HG03432 (cell line): ENCODE data around the gene ACSM2A.
"Not testable (repeated sequence)": the region's sequence is repeated elsewhere in the genome, so short reads cannot be mapped to it uniquely, and the experiment has no call there.

Source experiments
- ATAC-seq: cut with Tn5 transposase; IDR thresholded peaks from one replicate; pipeline ENCODE4 v1.9.1; 2021; ENCODE audit warnings: mild to moderate bottlenecking, moderate library complexity; ENCODE audit not compliant: unreplicated experiment

Gene ACSM2A, protein sequence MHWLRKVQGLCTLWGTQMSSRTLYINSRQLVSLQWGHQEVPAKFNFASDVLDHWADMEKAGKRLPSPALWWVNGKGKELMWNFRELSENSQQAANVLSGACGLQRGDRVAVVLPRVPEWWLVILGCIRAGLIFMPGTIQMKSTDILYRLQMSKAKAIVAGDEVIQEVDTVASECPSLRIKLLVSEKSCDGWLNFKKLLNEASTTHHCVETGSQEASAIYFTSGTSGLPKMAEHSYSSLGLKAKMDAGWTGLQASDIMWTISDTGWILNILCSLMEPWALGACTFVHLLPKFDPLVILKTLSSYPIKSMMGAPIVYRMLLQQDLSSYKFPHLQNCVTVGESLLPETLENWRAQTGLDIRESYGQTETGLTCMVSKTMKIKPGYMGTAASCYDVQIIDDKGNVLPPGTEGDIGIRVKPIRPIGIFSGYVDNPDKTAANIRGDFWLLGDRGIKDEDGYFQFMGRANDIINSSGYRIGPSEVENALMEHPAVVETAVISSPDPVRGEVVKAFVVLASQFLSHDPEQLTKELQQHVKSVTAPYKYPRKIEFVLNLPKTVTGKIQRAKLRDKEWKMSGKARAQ

DNA sequence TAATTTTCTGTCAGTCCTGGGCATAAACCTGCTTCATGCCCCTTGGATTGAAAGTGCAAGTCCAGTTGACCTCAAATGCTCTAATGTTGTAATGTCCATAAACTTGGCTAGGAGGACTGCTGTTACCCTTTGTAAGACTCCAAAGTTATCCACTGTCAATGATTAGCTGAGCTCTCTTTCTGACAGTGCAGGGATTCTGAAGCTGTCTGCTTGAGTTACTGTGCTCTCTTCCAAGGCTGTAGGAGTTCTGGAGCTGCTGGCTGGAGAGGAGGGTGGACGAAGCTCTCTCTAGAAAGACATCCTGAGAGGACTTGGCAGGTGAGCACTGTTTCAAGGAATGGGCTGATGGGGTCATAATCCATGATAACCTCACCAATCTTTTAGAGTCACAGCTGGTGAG is at the start of gene ACSM2A:
Gene ACSM2A (plus strand): TSS at position 158 of the 400 bp plus-strand sequence. CDS start 8,594 bp downstream, outside the sequence.
- ATAC-seq, result not testable (repeated sequence)

GRCh38 chr16:20402651-20403050 is 48.7 kb upstream of the ACSM2A start:
- ATAC-seq, result no peak

DNA sequence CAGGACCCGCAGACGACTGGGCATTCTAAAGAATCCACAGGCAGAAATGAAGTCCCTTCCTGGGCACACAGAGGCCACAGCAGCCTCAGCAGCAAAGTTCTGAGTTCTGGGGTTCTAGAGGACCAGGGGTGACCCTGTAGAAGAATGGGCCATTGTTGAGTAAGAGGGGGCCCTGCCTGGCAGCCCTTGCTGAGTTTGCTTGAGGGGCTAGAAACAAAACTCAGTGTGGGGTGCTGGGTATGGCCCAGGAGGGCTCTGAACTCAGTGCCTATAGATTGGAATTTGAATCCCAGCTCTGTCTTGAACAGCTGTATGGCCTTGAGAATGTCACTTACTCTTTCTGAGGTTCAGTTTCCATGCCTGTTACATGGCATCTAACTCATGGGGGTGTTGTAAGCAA is 46.7 kb upstream of the ACSM2A start, which contains the start of gene PDILT:
Gene PDILT (minus strand): TSS at position 101 of the 400 bp plus-strand sequence. CDS start 5,437 bp downstream, outside the sequence.
- ATAC-seq, result no peak

GRCh38 chr16:20409398-20410120 is 41.8 kb upstream of the ACSM2A start, which contains the start of gene ACSM5:
Gene ACSM5, plus strand, starts transcription at chr16:20409534. Its CDS starts 1,951 bp downstream, at chr16:20411485.
- peak; percentile 32 for ATAC-seq

GRCh38 chr16:20410121-20410723 is 41.1 kb upstream of the ACSM2A start:
- ATAC-seq, result peak; percentile 86

DNA sequence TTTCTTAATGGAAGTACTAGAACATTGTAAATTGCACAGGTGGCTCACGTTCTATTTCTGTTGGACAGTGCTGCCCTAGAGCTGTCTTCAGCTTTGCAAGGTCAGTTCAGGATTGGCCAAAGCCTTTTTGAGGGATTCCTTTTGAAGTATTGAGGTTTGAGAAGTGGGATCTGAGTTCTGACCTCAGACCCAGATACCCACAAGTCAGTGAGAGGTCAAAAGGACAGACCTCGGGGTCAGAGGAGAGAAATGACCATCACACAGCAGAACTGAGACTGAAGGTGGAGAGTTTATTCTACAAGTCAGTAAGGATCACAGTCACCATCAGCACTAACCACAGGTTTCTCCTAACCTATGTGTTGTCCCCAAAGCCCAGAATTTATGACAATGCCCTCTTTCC is 40.3 kb upstream of the ACSM2A start:
- no peak for ATAC-seq

DNA sequence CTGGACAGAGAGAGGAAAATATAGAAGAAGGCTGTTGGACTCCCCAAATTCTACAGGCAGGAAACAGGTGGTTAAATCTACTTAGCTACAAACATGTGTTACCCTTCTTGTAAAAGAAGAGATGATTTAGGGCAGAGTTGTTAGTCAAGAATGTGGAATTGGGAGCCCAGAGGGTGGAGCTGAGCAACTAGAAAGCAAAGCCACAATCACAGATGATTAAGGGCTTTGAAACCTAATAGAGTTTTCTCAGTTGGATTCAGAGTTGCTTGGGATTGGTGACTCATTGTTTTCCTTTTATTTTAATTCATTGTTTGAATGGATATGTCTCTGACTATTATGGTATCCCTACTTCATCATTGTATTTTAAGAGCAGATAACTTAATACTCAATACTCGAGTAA is 35.8 kb upstream of the ACSM2A start:
- ATAC-seq, result no peak

GRCh38 chr16:20419093-20419492 is 32.2 kb upstream of the ACSM2A start:
- ATAC-seq, result not testable (repeated sequence)

GRCh38 chr16:20421748-20422147 is 29.6 kb upstream of the ACSM2A start:
- ATAC-seq, result not testable (repeated sequence)

DNA sequence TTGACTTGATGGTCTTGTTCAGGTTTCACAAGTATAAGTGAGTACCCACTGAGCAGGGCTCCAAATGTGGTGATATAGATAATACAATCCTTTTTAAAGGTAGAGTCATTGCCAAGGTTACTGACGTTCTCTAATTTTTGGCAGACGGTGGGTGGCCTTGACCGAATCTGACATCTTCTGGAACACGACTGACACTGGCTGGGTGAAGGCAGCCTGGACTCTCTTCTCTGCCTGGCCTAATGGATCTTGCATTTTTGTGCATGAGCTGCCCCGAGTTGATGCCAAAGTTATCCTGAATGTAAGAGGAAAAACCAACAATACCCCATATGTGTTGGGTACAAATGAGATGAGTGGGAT is 27.6 kb upstream of the ACSM2A start:
- ATAC-seq, result not testable (repeated sequence)

DNA sequence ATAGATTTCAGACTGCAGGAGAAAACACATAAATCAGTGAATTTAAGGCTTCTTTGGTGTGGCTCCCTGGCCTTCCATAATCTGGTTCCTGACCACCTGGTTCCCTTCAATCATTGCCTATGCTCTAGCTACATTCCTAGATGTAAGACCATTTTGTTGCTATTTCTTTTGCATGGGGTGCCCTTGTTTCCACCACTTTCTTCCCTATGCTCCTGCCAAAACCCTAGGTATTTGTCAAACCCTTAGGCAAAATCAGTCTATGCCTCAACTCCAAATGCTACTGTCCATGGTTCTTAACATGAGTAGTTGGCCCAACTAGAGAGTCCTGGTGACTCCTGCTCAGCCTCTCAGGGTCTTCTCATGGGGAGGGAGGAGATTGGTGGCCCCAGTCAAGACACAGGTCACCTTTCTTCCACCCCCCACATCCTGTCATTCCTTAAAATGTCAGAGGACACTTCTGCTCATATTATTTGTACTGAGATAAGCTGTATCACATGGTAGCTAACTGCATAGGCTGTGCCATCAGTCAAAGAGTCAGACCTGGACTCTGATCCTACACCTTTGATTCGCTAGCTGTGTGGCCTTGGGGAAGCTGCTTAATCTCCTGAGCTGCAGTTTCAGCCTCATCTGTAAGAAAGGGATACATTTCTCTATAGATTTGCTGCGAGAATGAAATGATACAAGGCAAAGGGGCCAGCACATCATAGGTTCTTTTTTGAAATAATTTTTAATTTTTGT is 27.0 kb upstream of the ACSM2A start:
- ATAC-seq, result no peak

- not testable (repeated sequence) for ATAC-seq
These were observed 23.9 kb upstream of the ACSM2A start for GRCh38 chr16:20427401-20427797.

GRCh38 chr16:20429499-20429898 is 21.8 kb upstream of the ACSM2A start:
- not testable (repeated sequence) for ATAC-seq

- not testable (repeated sequence) for ATAC-seq
These were observed 20.8 kb upstream of the ACSM2A start for GRCh38 chr16:20430480-20430879.

DNA sequence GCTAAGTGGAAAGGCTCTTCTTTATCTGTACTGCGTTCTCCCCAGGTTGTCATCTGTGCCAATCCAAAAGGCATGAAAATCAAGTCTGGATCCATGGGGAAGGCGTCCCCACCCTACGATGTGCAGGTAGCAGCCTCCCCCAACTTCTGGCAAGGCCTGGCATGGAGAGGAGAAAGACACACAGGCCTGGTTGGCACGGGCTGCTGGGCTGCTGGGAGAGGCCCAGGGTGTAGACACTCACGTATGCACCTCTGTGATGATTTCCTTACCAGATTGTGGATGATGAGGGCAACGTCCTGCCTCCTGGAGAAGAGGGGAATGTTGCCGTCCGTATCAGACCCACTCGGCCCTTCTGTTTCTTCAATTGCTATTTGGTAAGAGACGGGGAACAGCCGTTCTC is 20.4 kb upstream of the ACSM2A start:
- no peak for ATAC-seq

GRCh38 chr16:20438950-20439349 is 12.4 kb upstream of the ACSM2A start:
- ATAC-seq, result not testable (repeated sequence)

DNA sequence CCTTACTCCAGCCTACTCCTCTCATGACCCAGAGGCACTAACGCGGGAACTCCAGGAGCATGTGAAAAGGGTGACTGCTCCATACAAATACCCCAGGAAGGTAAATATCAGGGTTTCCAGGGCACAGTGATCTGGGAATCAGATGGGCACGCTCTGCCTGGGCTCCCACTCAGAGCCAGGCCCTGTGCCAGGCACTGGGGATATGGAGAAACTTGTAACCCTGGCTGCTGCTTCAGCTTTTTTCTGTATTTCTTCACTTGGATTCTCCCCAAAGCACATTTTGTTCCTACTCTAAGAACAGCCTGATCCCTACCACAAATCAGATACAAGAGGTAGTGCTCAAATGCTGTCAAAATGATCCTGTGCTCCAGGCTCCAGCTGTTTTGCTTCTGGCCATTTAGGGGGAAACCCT is 11.5 kb upstream of the ACSM2A start:
- not testable (repeated sequence) for ATAC-seq

DNA sequence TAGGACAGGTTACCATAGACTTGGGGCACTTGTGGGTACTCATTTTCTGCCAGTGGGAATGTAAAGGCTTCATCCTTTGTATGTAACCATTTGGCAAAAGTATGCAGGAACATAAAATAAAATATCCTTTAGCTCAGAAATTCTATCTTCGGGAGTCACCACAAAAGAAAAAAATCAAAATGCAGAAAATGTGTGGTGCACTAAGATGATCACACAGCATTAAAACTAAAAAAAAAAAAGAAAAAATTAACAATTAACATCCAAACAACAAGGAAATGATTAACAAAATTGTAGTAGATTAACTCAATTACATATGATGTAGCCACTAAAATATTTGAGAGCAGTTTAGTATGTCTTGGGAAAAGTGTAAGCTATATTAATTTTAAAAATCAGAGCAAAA is 10.6 kb upstream of the ACSM2A start:
- not testable (repeated sequence) for ATAC-seq

DNA sequence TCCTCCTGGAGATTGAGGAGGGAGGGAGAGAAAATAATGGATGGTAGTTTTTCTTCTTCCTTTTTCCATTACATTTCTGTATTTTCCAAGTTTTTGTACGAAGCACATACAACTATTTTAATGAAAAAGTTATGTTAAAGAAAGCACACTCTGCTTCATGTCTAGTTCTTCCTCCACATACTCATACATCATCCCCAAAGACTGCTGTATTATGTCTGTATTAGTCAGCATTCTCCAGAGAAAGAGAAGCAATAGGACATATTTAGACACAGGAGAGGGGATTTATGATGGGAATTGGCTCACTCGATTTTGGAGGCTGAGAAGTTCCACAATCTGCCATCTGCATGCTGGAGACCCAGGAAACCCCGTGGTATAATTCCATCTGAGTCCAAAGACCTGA is 10.1 kb upstream of the ACSM2A start:
- ATAC-seq, result no peak

DNA sequence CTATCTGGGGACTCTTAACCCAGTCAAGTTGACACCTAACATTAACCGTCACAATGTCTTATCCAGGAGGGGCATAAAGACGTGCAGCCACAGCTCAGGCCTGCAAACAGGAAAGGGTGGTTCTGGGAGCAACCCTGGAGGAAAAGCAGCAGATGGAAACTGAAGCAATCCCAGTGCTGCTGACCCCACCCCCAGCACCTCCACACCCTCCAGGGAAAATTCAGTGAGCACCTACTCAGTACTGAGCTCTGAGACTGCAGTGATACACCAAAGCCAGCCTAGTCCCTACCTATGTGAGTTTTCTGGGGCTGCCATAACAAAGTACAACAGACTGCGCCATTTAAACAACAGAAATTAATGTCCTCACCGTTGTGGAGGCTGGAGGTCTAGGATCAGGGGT is 9.5 kb upstream of the ACSM2A start:
- ATAC-seq, result not testable (repeated sequence)
